HepG2 (cell line): ENCODE results near the gene TEDC1. TPM values are rescaled to one million over a fixed set of nuclear protein-coding genes. Genes with fewer than 3 reads are reported as not detected.

Experiments
- HDAC2 ChIP-seq: sonication (generic); formaldehyde crosslinking; IDR thresholded peaks from 2 replicates; pipeline ENCODE4 v1.4.0; 2020; ENCODE audit warnings: missing genetic modification reagents
- NFYB ChIP-seq: sonication (generic); formaldehyde crosslinking; IDR thresholded peaks from 2 replicates; pipeline ENCODE4 v1.4.0; 2020; ENCODE audit warnings: missing genetic modification reagents
- SETDB1 ChIP-seq: sonication (generic); formaldehyde crosslinking; IDR thresholded peaks from 2 replicates; pipeline ENCODE4 v1.5.1; 2020; ENCODE audit warnings: missing genetic modification reagents, mild to moderate bottlenecking, borderline replicate concordance
- TBX2 ChIP-seq: sonication (generic); formaldehyde crosslinking; IDR thresholded peaks from 2 replicates; pipeline ENCODE4 v1.5.0; 2020; ENCODE audit warnings: missing genetic modification reagents, mild to moderate bottlenecking, borderline replicate concordance
- TOPORS ChIP-seq: sonication (generic); formaldehyde crosslinking; IDR thresholded peaks from 2 replicates; pipeline ENCODE4 v1.8.0; 2023; ENCODE audit warnings: mild to moderate bottlenecking, missing genetic modification reagents
- ZFX ChIP-seq: sonication (generic); formaldehyde crosslinking; IDR thresholded peaks from 2 replicates; pipeline ENCODE4 v1.4.0; 2020; ENCODE audit warnings: mild to moderate bottlenecking, low read depth, missing genetic modification reagents, moderate library complexity
- ZNF143 ChIP-seq: sonication (generic); formaldehyde crosslinking; IDR thresholded peaks from 2 replicates; pipeline ENCODE4 v1.4.0; 2020; ENCODE audit warnings: missing genetic modification reagents
- ZNF256 ChIP-seq: sonication (generic); formaldehyde crosslinking; conservative IDR thresholded peaks from 2 replicates; pipeline ENCODE4 v1.4.0; 2020; ENCODE audit warnings: missing genetic modification reagents
- ZNF557 ChIP-seq: sonication (generic); formaldehyde crosslinking; IDR thresholded peaks from 2 replicates; pipeline ENCODE4 v1.4.0; 2020; ENCODE audit warnings: missing genetic modification reagents
- ZNF616 ChIP-seq: sonication (generic); formaldehyde crosslinking; IDR thresholded peaks from 2 replicates; pipeline ENCODE4 v1.5.0; 2020; ENCODE audit warnings: low read depth, mild to moderate bottlenecking, missing genetic modification reagents
- ZNF737 ChIP-seq: sonication (generic); formaldehyde crosslinking; IDR thresholded peaks from 2 replicates; pipeline ENCODE4 v1.5.0; 2020; ENCODE audit warnings: missing genetic modification reagents, mild to moderate bottlenecking, borderline replicate concordance
- polyA plus RNA-seq, 8 experiments: library from polyadenylated mRNA; depleted of rRNA in 3 of 8; stranded (reverse) in 7 of 8; unstranded in 1 of 8; fragments of >200 nt; fragmentation: Illumina TruSeq in 4 of 8; extraction: Trizol in 4 of 8; gene quantifications; 2 replicates each; pipeline versions ENCODE4 v1.2.1 to v1.2.3, GENCODE V29; 2011 to 2016; ENCODE audit warnings: low read depth in 4 of 8, missing spikeins in 1 of 8, mixed read lengths in 1 of 8; ENCODE audit not compliant: insufficient read depth in 1 of 8
- total RNA-seq, 5 experiments: library from RNA; depleted of rRNA; stranded (reverse); fragments of >200 nt; fragmentation: Illumina TruSeq; extraction: Trizol; gene quantifications; 2 replicates each; pipeline ENCODE4 v1.2.3, GENCODE V29; 2016; ENCODE audit warnings: low read depth in 1 of 5
- TF ChIP-seq, protein P1 (sequence below): sonication (generic); formaldehyde crosslinking; IDR thresholded peaks from 2 replicates; pipeline ENCODE4 v1.5.0; 2020; ENCODE audit warnings: missing genetic modification reagents
- TF ChIP-seq, protein P2 (sequence below), 2 experiments: fragments of 450-650 bp in 1 of 2; sonication (generic) in 1 of 2; formaldehyde crosslinking; IDR thresholded peaks; 2 replicates each; pipeline versions ENCODE4 v1.5.0 to v1.8.0; 2020 to 2022; ENCODE audit warnings: mild to moderate bottlenecking in 1 of 2, missing genetic modification reagents in 1 of 2
- TF ChIP-seq, protein P3 (sequence below): sonication (generic); formaldehyde crosslinking; IDR thresholded peaks from 2 replicates; pipeline ENCODE4 v1.4.0; 2020; ENCODE audit warnings: missing genetic modification reagents, borderline replicate concordance
- TF ChIP-seq, protein P4 (sequence below): sonication (generic); formaldehyde crosslinking; IDR thresholded peaks from 2 replicates; pipeline ENCODE4 v1.5.0; 2020; ENCODE audit warnings: missing genetic modification reagents
- TF ChIP-seq, protein P5 (sequence below): sonication (generic); formaldehyde crosslinking; IDR thresholded peaks from 2 replicates; pipeline ENCODE4 v1.4.0; 2020; ENCODE audit warnings: missing genetic modification reagents

The TEDC1 gene
- total and polyA plus RNA-seq, 2 of the 13 experiments (the other 11 are each of a cell fraction or from before 2014, with no cell fraction given) = 5.7 to 27.4 TPM

DNA sequence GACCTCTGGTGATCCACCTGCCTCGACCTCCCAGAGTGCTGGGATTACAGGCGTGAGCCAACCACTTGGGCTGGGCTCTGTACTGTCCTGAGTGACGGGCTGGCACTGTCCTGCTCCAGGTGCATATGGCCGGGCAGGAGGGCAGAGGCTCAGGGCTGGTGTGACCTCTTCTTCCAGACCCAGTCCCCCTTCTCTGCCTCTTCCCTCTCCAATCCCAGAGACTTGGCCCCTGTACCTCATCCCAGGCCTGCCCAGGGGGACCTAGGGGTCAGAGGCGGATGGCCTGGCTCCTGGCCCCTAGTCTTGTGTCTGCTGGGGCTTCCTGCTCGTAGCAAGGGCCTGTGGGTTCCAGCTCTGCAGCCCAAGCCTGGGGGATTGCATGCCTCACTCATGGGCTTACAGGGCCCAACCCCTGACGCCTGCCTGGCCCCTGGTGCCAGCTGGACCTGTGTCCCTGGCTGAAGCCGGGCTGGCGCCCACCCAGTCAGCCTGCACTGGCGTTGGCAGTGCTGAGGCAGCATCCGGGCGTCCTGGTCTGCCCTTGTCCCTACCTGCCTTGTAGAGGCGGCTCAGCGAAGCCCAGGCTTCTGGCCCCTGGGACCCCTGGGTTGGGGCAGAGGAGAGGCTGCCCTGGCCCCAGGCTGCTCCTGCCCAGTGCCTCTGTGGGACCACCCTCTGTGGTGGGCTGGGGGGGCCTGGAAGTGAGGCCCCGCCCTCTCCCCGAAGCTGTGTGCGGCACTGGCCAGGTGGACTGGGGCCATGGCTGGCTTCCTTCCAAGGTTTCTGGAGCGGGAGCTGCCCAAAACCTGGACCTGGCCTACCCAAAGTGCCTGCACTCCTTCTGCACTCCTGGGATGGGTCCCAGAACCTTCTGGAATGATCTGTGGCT lies 4.3 kb downstream of the TEDC1 start (continued):
- TF ChIP-seq, protein P1, sequence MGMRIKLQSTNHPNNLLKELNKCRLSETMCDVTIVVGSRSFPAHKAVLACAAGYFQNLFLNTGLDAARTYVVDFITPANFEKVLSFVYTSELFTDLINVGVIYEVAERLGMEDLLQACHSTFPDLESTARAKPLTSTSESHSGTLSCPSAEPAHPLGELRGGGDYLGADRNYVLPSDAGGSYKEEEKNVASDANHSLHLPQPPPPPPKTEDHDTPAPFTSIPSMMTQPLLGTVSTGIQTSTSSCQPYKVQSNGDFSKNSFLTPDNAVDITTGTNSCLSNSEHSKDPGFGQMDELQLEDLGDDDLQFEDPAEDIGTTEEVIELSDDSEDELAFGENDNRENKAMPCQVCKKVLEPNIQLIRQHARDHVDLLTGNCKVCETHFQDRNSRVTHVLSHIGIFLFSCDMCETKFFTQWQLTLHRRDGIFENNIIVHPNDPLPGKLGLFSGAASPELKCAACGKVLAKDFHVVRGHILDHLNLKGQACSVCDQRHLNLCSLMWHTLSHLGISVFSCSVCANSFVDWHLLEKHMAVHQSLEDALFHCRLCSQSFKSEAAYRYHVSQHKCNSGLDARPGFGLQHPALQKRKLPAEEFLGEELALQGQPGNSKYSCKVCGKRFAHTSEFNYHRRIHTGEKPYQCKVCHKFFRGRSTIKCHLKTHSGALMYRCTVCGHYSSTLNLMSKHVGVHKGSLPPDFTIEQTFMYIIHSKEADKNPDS = no peak
- TF ChIP-seq SETDB1 (no peak), TBX2 (CRISPR knock-in tag) (0 out of 2 replicates have a peak, but pooled peaks have one; percentile 28), ZNF616 (CRISPR knock-in tag) (no peak), ZNF143 (CRISPR knock-in tag) (peak; percentile 32; the same call in 1 of the 2 replicates), HDAC2 (CRISPR knock-in tag) (no peak), TOPORS (CRISPR knock-in tag) (no peak), ZNF557 (CRISPR knock-in tag) (no peak), ZFX (no peak), ZNF737 (CRISPR knock-in tag) (no peak), ZNF256 (0 out of 2 replicates have a peak, but pooled peaks have one; percentile 42), NFYB (CRISPR knock-in tag) (no peak)
- TF ChIP-seq, protein P2, sequence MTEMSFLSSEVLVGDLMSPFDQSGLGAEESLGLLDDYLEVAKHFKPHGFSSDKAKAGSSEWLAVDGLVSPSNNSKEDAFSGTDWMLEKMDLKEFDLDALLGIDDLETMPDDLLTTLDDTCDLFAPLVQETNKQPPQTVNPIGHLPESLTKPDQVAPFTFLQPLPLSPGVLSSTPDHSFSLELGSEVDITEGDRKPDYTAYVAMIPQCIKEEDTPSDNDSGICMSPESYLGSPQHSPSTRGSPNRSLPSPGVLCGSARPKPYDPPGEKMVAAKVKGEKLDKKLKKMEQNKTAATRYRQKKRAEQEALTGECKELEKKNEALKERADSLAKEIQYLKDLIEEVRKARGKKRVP (CRISPR knock-in tag; IDR thresholded peaks at IDR 0.05) = no peak
- TF ChIP-seq, protein P3, sequence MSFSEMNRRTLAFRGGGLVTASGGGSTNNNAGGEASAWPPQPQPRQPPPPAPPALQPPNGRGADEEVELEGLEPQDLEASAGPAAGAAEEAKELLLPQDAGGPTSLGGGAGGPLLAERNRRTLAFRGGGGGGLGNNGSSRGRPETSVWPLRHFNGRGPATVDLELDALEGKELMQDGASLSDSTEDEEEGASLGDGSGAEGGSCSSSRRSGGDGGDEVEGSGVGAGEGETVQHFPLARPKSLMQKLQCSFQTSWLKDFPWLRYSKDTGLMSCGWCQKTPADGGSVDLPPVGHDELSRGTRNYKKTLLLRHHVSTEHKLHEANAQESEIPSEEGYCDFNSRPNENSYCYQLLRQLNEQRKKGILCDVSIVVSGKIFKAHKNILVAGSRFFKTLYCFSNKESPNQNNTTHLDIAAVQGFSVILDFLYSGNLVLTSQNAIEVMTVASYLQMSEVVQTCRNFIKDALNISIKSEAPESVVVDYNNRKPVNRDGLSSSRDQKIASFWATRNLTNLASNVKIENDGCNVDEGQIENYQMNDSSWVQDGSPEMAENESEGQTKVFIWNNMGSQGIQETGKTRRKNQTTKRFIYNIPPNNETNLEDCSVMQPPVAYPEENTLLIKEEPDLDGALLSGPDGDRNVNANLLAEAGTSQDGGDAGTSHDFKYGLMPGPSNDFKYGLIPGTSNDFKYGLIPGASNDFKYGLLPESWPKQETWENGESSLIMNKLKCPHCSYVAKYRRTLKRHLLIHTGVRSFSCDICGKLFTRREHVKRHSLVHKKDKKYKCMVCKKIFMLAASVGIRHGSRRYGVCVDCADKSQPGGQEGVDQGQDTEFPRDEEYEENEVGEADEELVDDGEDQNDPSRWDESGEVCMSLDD (CRISPR knock-in tag) = 0 out of 2 replicates have a peak, but pooled peaks have one; percentile 61
- TF ChIP-seq, protein P4, sequence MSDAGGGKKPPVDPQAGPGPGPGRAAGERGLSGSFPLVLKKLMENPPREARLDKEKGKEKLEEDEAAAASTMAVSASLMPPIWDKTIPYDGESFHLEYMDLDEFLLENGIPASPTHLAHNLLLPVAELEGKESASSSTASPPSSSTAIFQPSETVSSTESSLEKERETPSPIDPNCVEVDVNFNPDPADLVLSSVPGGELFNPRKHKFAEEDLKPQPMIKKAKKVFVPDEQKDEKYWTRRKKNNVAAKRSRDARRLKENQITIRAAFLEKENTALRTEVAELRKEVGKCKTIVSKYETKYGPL (CRISPR knock-in tag) = no peak
- TF ChIP-seq, protein P5, sequence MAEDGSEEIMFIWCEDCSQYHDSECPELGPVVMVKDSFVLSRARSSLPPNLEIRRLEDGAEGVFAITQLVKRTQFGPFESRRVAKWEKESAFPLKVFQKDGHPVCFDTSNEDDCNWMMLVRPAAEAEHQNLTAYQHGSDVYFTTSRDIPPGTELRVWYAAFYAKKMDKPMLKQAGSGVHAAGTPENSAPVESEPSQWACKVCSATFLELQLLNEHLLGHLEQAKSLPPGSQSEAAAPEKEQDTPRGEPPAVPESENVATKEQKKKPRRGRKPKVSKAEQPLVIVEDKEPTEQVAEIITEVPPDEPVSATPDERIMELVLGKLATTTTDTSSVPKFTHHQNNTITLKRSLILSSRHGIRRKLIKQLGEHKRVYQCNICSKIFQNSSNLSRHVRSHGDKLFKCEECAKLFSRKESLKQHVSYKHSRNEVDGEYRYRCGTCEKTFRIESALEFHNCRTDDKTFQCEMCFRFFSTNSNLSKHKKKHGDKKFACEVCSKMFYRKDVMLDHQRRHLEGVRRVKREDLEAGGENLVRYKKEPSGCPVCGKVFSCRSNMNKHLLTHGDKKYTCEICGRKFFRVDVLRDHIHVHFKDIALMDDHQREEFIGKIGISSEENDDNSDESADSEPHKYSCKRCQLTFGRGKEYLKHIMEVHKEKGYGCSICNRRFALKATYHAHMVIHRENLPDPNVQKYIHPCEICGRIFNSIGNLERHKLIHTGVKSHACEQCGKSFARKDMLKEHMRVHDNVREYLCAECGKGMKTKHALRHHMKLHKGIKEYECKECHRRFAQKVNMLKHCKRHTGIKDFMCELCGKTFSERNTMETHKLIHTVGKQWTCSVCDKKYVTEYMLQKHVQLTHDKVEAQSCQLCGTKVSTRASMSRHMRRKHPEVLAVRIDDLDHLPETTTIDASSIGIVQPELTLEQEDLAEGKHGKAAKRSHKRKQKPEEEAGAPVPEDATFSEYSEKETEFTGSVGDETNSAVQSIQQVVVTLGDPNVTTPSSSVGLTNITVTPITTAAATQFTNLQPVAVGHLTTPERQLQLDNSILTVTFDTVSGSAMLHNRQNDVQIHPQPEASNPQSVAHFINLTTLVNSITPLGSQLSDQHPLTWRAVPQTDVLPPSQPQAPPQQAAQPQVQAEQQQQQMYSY = peak; percentile 91
